ENCODE measurements around the gene PAK5. TPM values are rescaled to one million over a fixed set of nuclear protein-coding genes. Genes with fewer than 3 reads are reported as not detected.

PAK5 gene
- total and polyA plus RNA-seq, 4 donors = 0.02 to 0.17 (median 0.04) TPM; not detected in 1

GRCh38 chr20:9594284-9594875, 244.5 kb downstream of the PAK5 start (continued):
- TF ChIP-seq MAX (IDR thresholded peaks at IDR 0.05) = no peak
- TF ChIP-seq NR2F2 (IDR thresholded peaks at IDR 0.05) = no peak
- TF ChIP-seq RAD21 (IDR thresholded peaks at IDR 0.05) = no peak
- no peak for TF ChIP-seq YY1 (IDR thresholded peaks at IDR 0.05)
- no peak for TF ChIP-seq SP1 (IDR thresholded peaks at IDR 0.05)
- TF ChIP-seq CTCF (IDR thresholded peaks at IDR 0.05; ENCODE audit: low read depth, low read length, missing input control) = no peak
- TF ChIP-seq FOXA1 (IDR thresholded peaks at IDR 0.05) = no peak
- TF ChIP-seq TAF1 (conservative IDR thresholded peaks at IDR 0.05) = no peak

GRCh38 chr20:9592419-9592818, 246.5 kb downstream of the PAK5 start:
- Histone ChIP-seq H3K36me3 (ENCODE audit: control insufficient read depth in 4 of 4, insufficient read depth in 3 of 4, low read depth in 1 of 4, low read length in 3 of 4) (no peaks in the 10 kb centered on the region), H3K27ac (ENCODE audit: low read depth in 1 of 2, low read length in 2 of 2) (no peak overlapping the region), H3K4me3 (ENCODE audit: low read depth in 1 of 3, low read length in 3 of 3) (no peak overlapping the region), H3K9me3 (ENCODE audit: control insufficient read depth in 4 of 4, low read length in 3 of 4) (no peaks in the 10 kb centered on the region), H3K9ac (ENCODE audit: low read depth in 1 of 2, low read length in 2 of 2) (no peak overlapping the region), H3K4me1 (ENCODE audit: control insufficient read depth in 4 of 4, insufficient read depth in 4 of 4, low read length in 3 of 4) (no peaks in the 10 kb centered on the region), H3K27me3 (ENCODE audit: control insufficient read depth in 4 of 4, insufficient read depth in 4 of 4, low read length in 3 of 4) (peaks cover 0 to 2% (median 0%) of the 10 kb centered on the region in 4 donors)
- DNase-seq (ENCODE audit: low spot score) = no peak
- 76% methylated on average over 1 of the region's 1 CpG for WGBS
- TF ChIP-seq REST (IDR thresholded peaks at IDR 0.05) (no peak), SP1 (IDR thresholded peaks at IDR 0.05) (no peak), FOXA2 (IDR thresholded peaks at IDR 0.05) (no peak), FOXA1 (IDR thresholded peaks at IDR 0.05) (no peak), EGR1 (IDR thresholded peaks at IDR 0.05; ENCODE audit: low read depth in 2 of 2) (no peak), RXRA (IDR thresholded peaks at IDR 0.05) (no peak), RAD21 (IDR thresholded peaks at IDR 0.05) (no peak), YY1 (IDR thresholded peaks at IDR 0.05) (no peak), MAX (IDR thresholded peaks at IDR 0.05) (no peak)

- Histone ChIP-seq H3K4me3 (ENCODE audit: low read depth in 1 of 3, low read length in 3 of 3) (no peak overlapping the region), H3K27me3 (ENCODE audit: control insufficient read depth in 4 of 4, insufficient read depth in 4 of 4, low read length in 3 of 4) (peaks cover 0 to 2% (median 0%) of the 10 kb centered on the region in 4 donors), H3K36me3 (ENCODE audit: control insufficient read depth in 4 of 4, insufficient read depth in 3 of 4, low read depth in 1 of 4, low read length in 3 of 4) (no peaks in the 10 kb centered on the region), H3K9ac (ENCODE audit: low read depth in 1 of 2, low read length in 2 of 2) (no peak overlapping the region), H3K4me1 (ENCODE audit: control insufficient read depth in 4 of 4, insufficient read depth in 4 of 4, low read length in 3 of 4) (no peaks in the 10 kb centered on the region), H3K9me3 (ENCODE audit: control insufficient read depth in 4 of 4, low read length in 3 of 4) (no peaks in the 10 kb centered on the region), H3K27ac (ENCODE audit: low read depth in 1 of 2, low read length in 2 of 2) (no peak overlapping the region)
- DNase-seq (ENCODE audit: low spot score) = no peak
- no peak for TF ChIP-seq SP1 (IDR thresholded peaks at IDR 0.05)
- TF ChIP-seq FOXA1 (IDR thresholded peaks at IDR 0.05) = no peak
- no peak for TF ChIP-seq HNF4G (IDR thresholded peaks at IDR 0.05)
- no peak for TF ChIP-seq ZBTB33 (IDR thresholded peaks at IDR 0.05)
- no peak for TF ChIP-seq ATF3 (IDR thresholded peaks at IDR 0.05)
- no peak for TF ChIP-seq EGR1 (IDR thresholded peaks at IDR 0.05; ENCODE audit: low read depth in 2 of 2)
- TF ChIP-seq YY1 (IDR thresholded peaks at IDR 0.05) = no peak
- TF ChIP-seq TAF1 (conservative IDR thresholded peaks at IDR 0.05) = no peak
- TF ChIP-seq NR2F2 (IDR thresholded peaks at IDR 0.05) = no peak
- no peak for TF ChIP-seq GABPA (IDR thresholded peaks at IDR 0.05 in 1 of 2, conservative IDR thresholded peaks at IDR 0.05 in 1 of 2)
- no peak for TF ChIP-seq RAD21 (IDR thresholded peaks at IDR 0.05)
- no peak for TF ChIP-seq FOXA2 (IDR thresholded peaks at IDR 0.05)
- no peak for TF ChIP-seq JUND (IDR thresholded peaks at IDR 0.05)
- no peak for TF ChIP-seq CTCF (IDR thresholded peaks at IDR 0.05; ENCODE audit: low read depth, low read length, missing input control)
- TF ChIP-seq MAX (IDR thresholded peaks at IDR 0.05) = no peak
Measured at GRCh38 chr20:9591080-9591479, 247.8 kb downstream of the PAK5 start.
